NCI-H226 (cell line): ENCODE data around the gene UBIAD1.
"Not testable (repeated sequence)": the region's sequence is repeated elsewhere in the genome, so short reads cannot be mapped to it uniquely, and the experiment has no call there.

ENCODE experiments used
- DNase-seq: peaks from one replicate; pipeline ENCODE4 v3.0.0-alpha.2; 2015

Gene UBIAD1

GRCh38 chr1:11272832-11273594 lies at the start of gene UBIAD1:
UBIAD1 (plus strand) TSS chr1:11273198; CDS start chr1:11273532, 334 bp downstream.
- DNase-seq, result peak; percentile 71

GRCh38 chr1:11227106-11228077 lies 45.6 kb upstream of the UBIAD1 start:
- DNase-seq, result no peak

- DNase-seq, result no peak
These were observed 43.8 kb upstream of the UBIAD1 start for GRCh38 chr1:11229203-11229602.

- no peak for DNase-seq
These were observed 39.8 kb upstream of the UBIAD1 start for GRCh38 chr1:11233208-11233607.

GRCh38 chr1:11237356-11237755 lies 35.6 kb upstream of the UBIAD1 start:
- DNase-seq, result no peak

GRCh38 chr1:11238311-11238710 lies 34.7 kb upstream of the UBIAD1 start:
- DNase-seq, result no peak

- DNase-seq, result no peak
These were observed 27.8 kb upstream of the UBIAD1 start for GRCh38 chr1:11245248-11245647.

GRCh38 chr1:11245904-11246719 lies 26.9 kb upstream of the UBIAD1 start:
- DNase-seq, result no peak

GRCh38 chr1:11248169-11248568 lies 24.8 kb upstream of the UBIAD1 start:
- no peak for DNase-seq

- no peak for DNase-seq
These were observed 20.5 kb upstream of the UBIAD1 start for GRCh38 chr1:11252538-11252937.

GRCh38 chr1:11253226-11253625 lies 19.8 kb upstream of the UBIAD1 start:
- DNase-seq, result no peak

GRCh38 chr1:11256299-11256698 lies 16.7 kb upstream of the UBIAD1 start:
- no peak for DNase-seq

GRCh38 chr1:11262171-11263049 lies 10.6 kb upstream of the UBIAD1 start, which contains the start of gene MTOR:
MTOR (minus strand) TSS chr1:11262551; CDS start chr1:11259409, 3,142 bp downstream.
- DNase-seq, result peak; percentile 100

- no peak for DNase-seq
These were observed 6.5 kb upstream of the UBIAD1 start for GRCh38 chr1:11266268-11267074.

GRCh38 chr1:11267350-11268337 lies 5.4 kb upstream of the UBIAD1 start:
- not testable (repeated sequence) for DNase-seq

GRCh38 chr1:11272544-11272831 lies 510 bp upstream of the UBIAD1 start:
- DNase-seq, result no peak

GRCh38 chr1:11273595-11274234 lies 717 bp downstream of the UBIAD1 start:
- DNase-seq, result no peak

- no peak for DNase-seq
These were observed 6.2 kb downstream of the UBIAD1 start for GRCh38 chr1:11279152-11279551.

- no peak for DNase-seq
These were observed 6.6 kb downstream of the UBIAD1 start for GRCh38 chr1:11279630-11280029.
